GM04504 (cell line): ENCODE data around the gene SEMA4B.
"Not testable (repeated sequence)": the region's sequence is repeated elsewhere in the genome, so short reads cannot be mapped to it uniquely, and the experiment has no call there.

ENCODE experiments used
- DNase-seq: peaks from one replicate; pipeline ENCODE4 v3.0.0-alpha.2; 2012; ENCODE audit warnings: low read depth

The SEMA4B gene

GRCh38 chr15:90201130-90201943 lies at the start of gene SEMA4B:
Gene SEMA4B (plus strand): TSS chr15:90201330. CDS start chr15:90201579, 249 bp downstream.
- DNase-seq, result no peak

GRCh38 chr15:90151989-90152645 lies 49.0 kb upstream of the SEMA4B start:
- no peak for DNase-seq

GRCh38 chr15:90153658-90154057 lies 47.5 kb upstream of the SEMA4B start:
- no peak for DNase-seq

DNA sequence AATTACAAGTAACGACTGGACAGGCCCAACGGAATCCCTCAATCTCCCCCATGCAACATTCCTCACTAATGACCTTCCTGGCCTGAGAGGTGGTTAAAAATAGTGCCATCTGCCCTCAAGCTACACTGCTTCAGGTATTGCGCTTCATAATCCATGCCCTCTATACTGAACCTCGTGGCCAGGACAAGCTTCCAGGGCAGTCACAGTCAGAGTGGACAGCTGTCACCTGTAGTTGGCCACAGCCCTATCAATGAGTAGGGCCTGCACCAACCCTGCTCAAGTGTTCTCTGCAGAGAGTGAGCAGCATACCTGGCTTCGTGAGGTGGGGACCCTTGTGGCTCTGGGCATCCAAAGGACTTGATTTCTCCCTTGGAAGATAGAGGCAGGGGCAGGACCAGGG lies 46.9 kb upstream of the SEMA4B start:
- DNase-seq, result no peak

DNA sequence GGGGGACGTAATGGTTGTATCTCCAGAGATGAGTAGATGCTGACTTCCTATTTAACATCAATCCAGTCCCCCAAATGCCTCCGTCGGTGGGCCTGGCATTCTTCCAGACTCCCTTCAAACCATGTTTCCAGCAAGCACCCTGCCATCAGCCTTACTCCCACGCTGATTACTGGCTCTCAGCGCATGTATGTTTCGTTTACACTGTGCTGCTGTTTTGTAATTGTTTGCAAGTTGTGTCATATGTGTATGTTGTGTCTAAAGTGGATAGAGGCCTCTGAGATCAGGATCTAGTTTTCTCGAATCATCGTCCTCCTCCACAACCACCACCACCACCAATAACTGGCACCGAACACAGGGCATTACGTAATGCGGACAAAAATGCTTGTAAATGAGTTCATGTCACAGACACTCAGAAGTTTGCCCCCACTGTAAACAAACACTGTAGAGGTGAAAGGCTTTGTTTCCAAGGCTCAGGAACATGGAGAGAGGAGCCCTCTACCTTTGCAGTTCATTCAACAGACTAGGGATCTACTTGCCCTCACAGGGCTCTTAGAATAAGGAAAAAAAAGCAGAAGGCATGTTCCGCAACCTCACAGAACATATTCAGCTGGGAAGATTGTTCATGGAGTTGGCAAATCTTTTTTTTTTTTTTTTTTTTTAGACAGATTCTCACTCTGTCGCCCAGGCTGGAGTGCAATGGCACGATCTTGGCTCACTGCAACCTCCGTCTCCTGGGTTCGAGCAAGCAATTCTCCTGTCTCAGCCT lies 46.1 kb upstream of the SEMA4B start:
- peak; percentile 53 for DNase-seq

DNA sequence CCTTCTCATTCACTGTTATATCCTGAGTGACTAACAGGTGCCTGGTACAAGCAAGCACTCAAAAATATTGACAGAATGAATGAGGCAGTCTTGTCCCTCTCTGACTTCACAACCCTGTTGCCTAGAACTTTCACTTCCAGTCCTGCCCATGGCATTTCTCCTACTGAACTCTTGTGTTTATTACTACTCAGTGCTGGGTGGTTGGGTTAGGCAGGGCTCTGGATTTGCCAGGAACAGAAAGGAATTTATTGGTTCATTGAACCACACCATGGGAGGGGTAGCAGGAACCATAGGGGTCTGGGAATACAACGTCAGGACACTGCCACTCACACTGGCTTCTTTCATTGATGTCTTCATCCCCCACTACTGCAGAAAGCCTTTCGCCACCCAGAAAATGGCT lies 41.9 kb upstream of the SEMA4B start:
- DNase-seq, result no peak

DNA sequence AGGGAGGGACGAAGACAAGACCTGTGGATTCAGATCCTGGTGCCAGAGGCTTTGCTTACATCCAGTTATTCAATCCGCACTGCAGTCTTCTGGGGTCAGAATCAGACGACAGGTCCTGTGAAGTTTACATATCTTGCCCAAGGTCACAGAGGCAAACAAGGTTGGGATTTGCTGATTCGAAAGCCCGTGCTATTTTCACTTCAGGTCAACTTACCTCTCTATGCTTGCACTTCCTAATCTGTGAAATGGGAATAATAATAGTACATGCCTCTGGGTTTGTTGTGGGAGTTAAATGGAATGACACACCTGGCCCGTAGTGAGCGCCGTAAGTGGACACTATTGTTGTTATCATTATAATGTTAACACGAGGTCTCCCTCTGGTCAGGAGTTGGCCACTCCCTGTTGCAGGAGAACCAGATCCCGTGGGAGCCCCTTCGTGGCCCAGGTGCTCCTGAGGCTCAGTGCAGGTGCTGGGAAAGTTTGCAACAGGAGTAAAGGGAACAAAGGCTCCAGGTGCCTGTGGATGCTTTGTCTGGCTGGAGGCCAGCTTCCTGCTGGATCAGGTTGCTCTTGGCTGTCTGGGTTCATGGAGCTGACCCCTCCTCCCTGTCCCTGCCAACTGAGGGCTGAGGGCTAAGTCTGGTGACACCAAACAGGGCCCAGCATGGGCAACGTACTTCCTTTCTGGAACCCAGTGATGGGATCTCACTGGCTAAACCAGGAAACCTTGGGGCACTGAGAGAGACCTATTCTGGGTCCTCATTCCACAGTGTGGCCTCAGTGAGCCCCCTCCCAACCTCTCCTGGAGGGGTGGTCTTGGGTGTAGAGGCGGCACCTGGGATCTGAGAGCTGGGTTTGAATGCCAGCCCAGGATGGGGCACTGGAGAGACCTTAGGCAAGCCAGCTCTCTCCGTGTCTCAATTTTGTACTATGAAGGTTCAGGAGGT lies 40.1 kb upstream of the SEMA4B start:
- DNase-seq, result no peak

GRCh38 chr15:90161950-90162361 lies 39.2 kb upstream of the SEMA4B start:
- no peak for DNase-seq

- no peak for DNase-seq
Measured at GRCh38 chr15:90162956-90163355, 38.2 kb upstream of the SEMA4B start.

GRCh38 chr15:90164239-90164638 lies 36.9 kb upstream of the SEMA4B start:
- not testable (repeated sequence) for DNase-seq

DNA sequence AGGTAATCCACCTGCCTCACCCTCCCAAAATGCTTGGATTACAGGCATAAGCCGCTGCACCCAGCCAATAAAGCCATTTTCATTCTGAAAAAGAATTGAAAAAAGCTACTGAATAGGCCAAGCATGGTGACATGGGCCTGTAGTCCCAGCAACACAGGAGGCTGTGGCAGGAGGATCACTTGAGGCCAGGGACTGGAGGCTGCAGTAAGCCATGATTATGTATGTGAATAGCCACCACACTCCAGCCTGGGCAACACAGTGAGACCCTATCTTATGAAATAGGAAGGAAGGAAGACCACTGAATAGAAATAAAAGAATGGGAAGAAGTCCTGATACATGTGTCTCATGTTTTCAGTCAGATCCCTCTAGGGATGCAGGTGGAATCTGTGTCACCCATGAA lies 36.0 kb upstream of the SEMA4B start:
- DNase-seq, result no peak

DNA sequence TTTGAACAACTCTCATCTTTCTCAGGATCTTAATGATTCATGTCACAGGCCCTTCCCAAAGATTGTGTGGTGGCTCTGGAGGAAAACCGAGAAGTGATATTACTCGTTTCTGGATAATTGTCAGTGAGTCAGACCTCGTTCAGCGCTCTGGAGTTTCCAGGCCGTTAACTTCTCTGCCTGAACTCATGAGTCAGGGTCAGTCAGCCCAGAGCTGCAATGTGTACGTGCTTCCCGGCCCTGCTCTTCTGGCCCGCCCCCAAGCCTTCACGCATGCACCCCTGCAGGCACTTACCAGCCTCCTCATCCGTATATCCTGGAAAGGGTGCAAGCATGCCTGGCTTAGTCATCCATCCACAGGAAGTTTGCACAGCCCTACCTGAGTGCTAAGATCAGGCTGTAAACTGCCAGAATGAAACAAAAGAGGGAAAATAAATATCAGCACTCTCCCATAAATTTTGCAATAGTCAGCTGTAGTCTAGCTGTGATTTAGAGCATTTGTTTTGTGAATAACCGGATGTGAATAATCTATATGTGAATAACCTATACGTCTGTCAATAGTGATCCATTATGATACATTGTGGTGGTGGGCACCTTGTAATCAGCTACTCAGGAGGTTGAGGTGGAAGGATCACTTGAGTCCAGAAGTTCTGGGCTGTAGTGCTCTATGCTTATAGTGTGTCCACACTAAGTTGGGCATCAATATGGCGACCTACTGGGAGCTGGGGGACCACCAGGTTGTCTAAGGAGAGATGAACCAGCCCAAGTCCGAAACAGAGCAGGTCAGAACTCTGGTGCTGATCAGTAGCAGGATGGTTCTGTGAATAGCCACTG lies 35.3 kb upstream of the SEMA4B start:
- DNase-seq, result peak; percentile 95

DNA sequence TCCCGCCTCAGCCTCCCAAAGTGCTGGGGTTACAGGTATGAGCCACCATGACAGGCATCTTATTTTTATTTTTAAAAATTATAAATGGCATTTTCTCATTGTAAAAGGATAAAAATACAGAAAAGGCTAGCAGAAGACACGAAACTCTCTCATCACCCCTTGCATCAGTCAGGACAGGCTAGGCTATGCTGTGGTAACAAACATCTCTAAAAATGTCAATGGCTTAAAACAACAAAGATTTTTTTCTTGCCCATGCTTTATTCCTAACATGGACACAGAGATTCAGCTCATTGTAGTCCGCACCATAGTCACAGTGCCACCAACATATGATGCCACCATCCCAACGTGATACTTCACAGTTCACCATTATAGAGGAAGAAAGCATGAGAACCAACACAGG lies 34.0 kb upstream of the SEMA4B start:
- no peak for DNase-seq

DNA sequence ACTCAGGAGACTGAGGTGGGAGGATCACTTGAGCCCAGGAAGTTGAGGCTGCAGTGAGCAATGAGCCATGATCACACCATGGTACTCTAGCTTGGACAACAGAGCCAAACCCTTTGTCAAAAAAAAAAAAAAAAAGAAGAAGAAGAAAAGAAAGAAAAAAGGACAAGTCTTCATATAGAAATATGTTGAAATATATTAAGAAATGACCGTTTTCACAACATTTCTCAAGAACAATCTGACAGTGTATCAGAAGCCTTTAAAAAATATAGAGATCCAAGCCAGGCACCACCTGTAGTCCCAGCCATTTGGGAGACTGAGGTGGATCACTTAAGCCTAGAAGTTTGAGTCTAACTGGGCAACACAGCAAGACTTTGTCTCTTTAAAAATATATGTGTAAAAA lies 29.5 kb upstream of the SEMA4B start:
- DNase-seq, result no peak

GRCh38 chr15:90173372-90173771 lies 27.8 kb upstream of the SEMA4B start:
- DNase-seq, result no peak

DNA sequence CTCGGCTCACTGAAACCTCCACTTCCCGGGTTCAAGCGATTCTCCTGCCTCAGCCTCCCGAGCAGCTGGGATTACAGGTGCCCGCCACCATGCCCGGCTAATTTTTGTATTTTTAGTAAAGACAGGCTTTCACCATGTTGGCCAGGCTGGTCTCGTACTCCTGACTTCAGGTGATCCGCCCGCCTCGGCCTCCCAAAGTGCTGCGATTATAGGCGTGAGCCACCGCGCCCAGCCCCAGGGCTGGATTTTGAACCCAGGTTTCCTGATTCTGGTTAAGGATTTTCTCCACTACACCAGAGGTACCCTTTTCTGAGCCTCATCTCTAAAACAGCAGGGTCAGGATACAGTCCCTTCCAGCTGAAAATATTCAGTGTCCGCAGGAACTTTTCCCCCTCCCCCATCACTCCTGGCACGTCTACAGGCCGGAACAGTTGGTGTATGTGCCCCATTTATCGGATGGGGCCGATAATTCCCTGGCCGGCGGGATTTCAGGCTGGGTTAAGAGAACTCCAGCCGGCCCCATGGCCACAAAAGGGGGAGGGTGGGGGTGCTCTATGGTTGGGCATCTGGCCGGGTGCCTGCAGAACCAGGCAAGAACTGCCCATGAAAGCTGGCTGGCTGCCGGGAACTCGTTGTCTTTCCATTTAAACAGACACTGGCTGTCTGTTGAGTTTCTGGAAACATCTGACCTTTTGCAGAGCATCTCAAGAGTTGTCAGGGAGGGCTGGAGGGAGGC lies 26.8 kb upstream of the SEMA4B start:
- DNase-seq, result no peak

DNA sequence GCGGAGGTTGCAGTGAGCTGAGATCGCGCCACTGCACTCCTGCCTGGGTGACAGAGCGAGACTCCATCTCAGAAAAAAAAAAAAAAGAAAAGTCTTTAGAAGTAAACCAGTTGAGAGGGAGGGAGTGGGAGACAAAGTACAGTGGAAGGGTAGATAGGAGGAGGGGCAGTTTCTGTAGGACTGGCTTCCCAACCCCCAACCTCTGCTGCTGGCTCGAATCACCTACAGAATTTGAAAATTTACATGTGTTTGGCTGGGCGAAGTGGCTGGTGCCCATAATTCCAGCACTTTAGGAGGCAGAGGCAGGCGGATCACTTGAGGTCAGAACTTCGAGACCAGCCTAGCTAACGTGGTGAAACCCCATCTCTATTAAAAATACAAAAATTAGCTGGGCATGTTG lies 24.1 kb upstream of the SEMA4B start:
- no peak for DNase-seq

DNA sequence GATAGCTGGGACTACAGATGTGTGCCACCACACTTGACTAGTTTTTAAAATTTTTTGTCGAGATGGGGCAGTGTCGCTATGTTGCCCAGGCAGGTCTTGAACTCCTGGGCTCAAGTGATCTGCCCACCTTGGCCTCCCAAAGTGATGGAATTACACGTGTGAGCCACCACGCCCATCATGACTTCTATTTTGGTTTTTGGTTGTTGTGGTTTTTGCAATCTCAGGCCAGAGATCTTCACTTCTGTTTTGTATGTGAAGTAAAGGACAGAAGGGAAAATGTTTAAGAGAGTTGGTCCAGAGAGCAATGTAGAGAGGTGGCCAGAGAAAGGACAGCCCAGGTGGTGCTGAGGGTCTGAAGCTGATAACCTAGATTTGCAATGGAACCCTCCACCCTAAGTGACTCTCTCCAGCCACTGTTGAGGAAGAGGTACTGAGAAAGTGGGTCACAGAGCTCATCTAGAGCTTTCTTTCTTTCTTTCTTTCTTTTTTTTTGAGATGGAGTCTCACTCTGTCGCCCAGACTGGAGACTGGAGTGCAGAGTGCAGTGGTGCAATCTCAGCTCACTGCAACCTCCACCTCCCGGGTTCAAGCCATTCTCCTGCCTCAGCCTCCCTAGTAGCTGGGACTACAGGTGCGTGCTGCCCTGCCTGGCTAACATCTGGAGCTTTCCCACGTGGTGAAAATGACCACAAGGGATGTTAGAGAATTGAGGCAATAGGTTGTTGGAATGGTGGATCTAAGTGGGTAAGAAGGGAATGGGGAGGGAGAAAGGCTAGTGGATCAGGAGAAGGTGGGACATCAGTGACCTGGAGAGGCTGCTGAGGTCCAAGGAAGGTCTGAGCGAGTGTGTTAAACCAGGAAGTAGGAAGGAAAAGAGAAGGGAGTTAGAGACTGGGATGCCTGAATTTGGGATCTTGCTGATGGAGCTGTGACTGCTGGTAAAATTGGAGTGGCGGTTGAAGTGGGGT lies 22.4 kb upstream of the SEMA4B start:
- no peak for DNase-seq

DNA sequence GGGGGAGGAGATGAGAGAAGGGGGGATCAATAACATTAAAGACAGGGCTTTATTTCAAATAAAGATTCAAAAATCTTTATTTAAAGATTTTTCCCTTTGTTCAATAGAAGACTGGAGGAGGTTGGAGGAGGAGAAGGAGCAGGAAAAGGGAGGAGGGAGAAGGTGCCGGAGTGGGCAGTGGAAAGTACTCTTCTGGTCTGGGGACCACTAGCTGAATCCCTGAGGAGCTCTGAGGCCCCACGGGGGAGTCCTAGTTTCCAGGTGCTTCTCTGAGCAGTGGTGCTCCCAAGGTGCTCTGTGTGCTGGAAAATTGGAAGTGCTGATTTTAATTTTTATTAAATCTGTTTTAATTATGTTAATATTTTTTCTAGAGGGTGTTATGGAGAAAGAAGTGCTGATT lies 19.4 kb upstream of the SEMA4B start:
- DNase-seq, result no peak
